ENCODE data around the gene KAZN.

- TF ChIP-seq SRF (IDR thresholded peaks at IDR 0.05; ENCODE audit: low read depth, low read length) (no peak), ASH2L (IDR thresholded peaks at IDR 0.05; ENCODE audit: low read length) (no peak), KDM1A (IDR thresholded peaks at IDR 0.05; ENCODE audit: borderline replicate concordance, low read length) (no peak), MAX (IDR thresholded peaks at IDR 0.05) (no peak), POLR2AphosphoS5 (IDR thresholded peaks at IDR 0.05; ENCODE audit: low read depth, low read length) (no peak), CTCF (IDR thresholded peaks at IDR 0.05; ENCODE audit: control extremely low read depth in 1 of 3, insufficient read depth in 1 of 3, low read depth in 1 of 3, low read length in 3 of 3) (no peak), POLR2A (IDR thresholded peaks at IDR 0.05; ENCODE audit: control extremely low read depth in 1 of 2, low read depth in 2 of 2, low read length in 2 of 2) (no peak), TAF7 (optimal IDR thresholded peaks at IDR 0.05; ENCODE audit: borderline replicate concordance, low read depth, low read length) (no peak), EP300 (IDR thresholded peaks at IDR 0.05; ENCODE audit: borderline replicate concordance in 1 of 2, low read depth in 2 of 2, low read length in 2 of 2) (no peak), POU5F1 (IDR thresholded peaks at IDR 0.05; ENCODE audit: low read depth, low read length) (no peak), TBP (IDR thresholded peaks at IDR 0.05; ENCODE audit: low read depth, low read length) (no peak), RAD21 (IDR thresholded peaks at IDR 0.05 in 1 of 2, conservative IDR thresholded peaks at IDR 0.05 in 1 of 2; ENCODE audit: low read depth in 2 of 2, low read length in 2 of 2) (no peak)
Measured at GRCh38 chr1:14631421-14631820, 32.9 kb downstream of the KAZN start.
